CD4-positive, alpha-beta T cell treated with Interleukin-21 for 1 hour (primary cell): ENCODE measurements around the gene SHROOM4.

Experiments
- DNase-seq: peaks from one replicate; pipeline ENCODE4 v3.0.0-alpha.2; 2020

The SHROOM4 gene

GRCh38 chrX:50609796-50610195 lies 204.2 kb downstream of the SHROOM4 start:
- DNase-seq = no peak

- DNase-seq = no peak
Observed at GRCh38 chrX:50606300-50606950, 207.6 kb downstream of the SHROOM4 start.

- DNase-seq = no peak
Observed at GRCh38 chrX:50596056-50596455, 217.9 kb downstream of the SHROOM4 start.

- no peak for DNase-seq
Observed at GRCh38 chrX:50594788-50595187, 219.2 kb downstream of the SHROOM4 start.

GRCh38 chrX:50586980-50587379 lies 227.0 kb downstream of the SHROOM4 start:
- DNase-seq = no peak

GRCh38 chrX:50586407-50586806 lies 227.6 kb downstream of the SHROOM4 start:
- no peak for DNase-seq

GRCh38 chrX:50581405-50581804 lies 232.6 kb downstream of the SHROOM4 start:
- DNase-seq = no peak

GRCh38 chrX:50579955-50580354 lies 234.0 kb downstream of the SHROOM4 start:
- peak; percentile 54 for DNase-seq

GRCh38 chrX:50577326-50577725 lies 236.7 kb downstream of the SHROOM4 start:
- DNase-seq = no peak

GRCh38 chrX:50567636-50568035 lies 246.4 kb downstream of the SHROOM4 start:
- DNase-seq = no peak

GRCh38 chrX:50565718-50566117 lies 248.3 kb downstream of the SHROOM4 start:
- no peak for DNase-seq
